Measurements from ENCODE around the gene HOXC6. TPM values are rescaled to one million over a fixed set of nuclear protein-coding genes. Genes with fewer than 3 reads are reported as not detected.

The HOXC6 gene
- total RNA-seq, 1 donor from 2014 or later, result 0.32 TPM

DNA sequence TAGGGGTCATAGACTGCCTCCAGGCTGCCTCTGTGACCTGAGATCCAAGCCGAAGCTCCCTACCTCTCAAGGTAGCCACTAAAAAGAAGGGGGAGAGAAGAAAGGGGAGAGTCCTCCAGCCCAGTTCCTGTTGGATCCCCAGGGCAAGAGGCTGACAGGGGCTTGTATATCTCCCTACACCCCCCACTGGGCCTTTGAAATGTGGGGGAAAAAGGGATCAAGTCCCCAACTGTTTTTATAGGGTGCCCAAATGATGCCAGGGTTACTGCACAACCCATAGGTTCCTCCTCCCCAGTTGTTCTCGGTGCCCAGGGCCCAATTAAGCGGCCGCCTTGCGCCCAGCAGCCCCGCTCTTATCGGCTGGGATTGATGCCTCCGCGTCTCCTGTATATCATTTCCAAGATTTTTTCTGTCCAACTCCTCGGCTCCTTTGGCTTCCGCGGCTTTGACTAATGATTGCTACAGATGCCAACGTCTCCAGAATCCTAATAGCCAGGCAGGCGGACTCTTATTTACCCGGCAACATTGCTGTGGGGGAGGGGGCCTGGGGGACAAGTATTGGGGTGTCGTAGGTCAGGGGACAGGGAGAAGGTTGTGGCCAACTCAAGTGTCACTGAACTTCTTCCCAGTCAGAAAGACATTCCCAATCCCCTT, 17.8 kb downstream of the HOXC6 start:
- H3K27ac Mint-ChIP-seq (ENCODE audit: unreplicated experiment), result no peak overlapping the region
- H3K9me3 Mint-ChIP-seq (ENCODE audit: unreplicated experiment), result peaks cover 7% of the 10 kb centered on the region
- peaks cover 38% of the 10 kb centered on the region for H3K27me3 Mint-ChIP-seq (ENCODE audit: unreplicated experiment)
- TF ChIP-seq, protein P1, sequence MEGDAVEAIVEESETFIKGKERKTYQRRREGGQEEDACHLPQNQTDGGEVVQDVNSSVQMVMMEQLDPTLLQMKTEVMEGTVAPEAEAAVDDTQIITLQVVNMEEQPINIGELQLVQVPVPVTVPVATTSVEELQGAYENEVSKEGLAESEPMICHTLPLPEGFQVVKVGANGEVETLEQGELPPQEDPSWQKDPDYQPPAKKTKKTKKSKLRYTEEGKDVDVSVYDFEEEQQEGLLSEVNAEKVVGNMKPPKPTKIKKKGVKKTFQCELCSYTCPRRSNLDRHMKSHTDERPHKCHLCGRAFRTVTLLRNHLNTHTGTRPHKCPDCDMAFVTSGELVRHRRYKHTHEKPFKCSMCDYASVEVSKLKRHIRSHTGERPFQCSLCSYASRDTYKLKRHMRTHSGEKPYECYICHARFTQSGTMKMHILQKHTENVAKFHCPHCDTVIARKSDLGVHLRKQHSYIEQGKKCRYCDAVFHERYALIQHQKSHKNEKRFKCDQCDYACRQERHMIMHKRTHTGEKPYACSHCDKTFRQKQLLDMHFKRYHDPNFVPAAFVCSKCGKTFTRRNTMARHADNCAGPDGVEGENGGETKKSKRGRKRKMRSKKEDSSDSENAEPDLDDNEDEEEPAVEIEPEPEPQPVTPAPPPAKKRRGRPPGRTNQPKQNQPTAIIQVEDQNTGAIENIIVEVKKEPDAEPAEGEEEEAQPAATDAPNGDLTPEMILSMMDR (IDR thresholded peaks at IDR 0.05; ENCODE audit: partially characterized antibody, unreplicated experiment), result no peak
- no peaks in the 10 kb centered on the region for H3K36me3 Mint-ChIP-seq (ENCODE audit: unreplicated experiment)
- peaks cover 9% of the 10 kb centered on the region for H3K4me1 Mint-ChIP-seq (ENCODE audit: low read depth, unreplicated experiment)
- DNase-seq, result no peak
- no peak overlapping the region for H3K4me3 Mint-ChIP-seq (ENCODE audit: unreplicated experiment)

DNA sequence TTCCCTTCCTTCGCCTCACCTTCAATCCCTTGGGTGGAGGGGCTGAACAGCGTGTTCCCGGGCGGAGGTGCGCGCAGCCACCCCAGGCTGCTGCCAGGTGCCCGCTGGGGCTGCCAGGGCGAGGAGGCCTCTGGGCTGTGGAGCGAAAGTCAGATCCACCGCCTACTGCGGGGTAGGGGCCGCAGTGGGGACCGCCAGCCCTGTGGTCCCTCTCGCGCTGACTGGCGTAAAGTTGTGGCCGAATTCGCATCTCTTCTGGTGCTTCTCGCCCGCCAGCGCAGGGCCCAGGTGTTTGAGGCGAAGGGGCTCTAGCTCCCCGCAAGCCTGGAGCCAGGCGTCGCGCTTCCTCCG, 18.5 kb downstream of the HOXC6 start:
- Mint-ChIP-seq H3K9me3 (ENCODE audit: unreplicated experiment) (peaks cover 7% of the 10 kb centered on the region), H3K27me3 (ENCODE audit: unreplicated experiment) (peaks cover 40% of the 10 kb centered on the region), H3K4me1 (ENCODE audit: low read depth, unreplicated experiment) (peaks cover 9% of the 10 kb centered on the region), H3K27ac (ENCODE audit: unreplicated experiment) (no peak overlapping the region), H3K4me3 (ENCODE audit: unreplicated experiment) (no peak overlapping the region), H3K36me3 (ENCODE audit: unreplicated experiment) (no peaks in the 10 kb centered on the region)
- no peak for DNase-seq
- TF ChIP-seq, protein P1 (IDR thresholded peaks at IDR 0.05; ENCODE audit: partially characterized antibody, unreplicated experiment), result no peak

DNA sequence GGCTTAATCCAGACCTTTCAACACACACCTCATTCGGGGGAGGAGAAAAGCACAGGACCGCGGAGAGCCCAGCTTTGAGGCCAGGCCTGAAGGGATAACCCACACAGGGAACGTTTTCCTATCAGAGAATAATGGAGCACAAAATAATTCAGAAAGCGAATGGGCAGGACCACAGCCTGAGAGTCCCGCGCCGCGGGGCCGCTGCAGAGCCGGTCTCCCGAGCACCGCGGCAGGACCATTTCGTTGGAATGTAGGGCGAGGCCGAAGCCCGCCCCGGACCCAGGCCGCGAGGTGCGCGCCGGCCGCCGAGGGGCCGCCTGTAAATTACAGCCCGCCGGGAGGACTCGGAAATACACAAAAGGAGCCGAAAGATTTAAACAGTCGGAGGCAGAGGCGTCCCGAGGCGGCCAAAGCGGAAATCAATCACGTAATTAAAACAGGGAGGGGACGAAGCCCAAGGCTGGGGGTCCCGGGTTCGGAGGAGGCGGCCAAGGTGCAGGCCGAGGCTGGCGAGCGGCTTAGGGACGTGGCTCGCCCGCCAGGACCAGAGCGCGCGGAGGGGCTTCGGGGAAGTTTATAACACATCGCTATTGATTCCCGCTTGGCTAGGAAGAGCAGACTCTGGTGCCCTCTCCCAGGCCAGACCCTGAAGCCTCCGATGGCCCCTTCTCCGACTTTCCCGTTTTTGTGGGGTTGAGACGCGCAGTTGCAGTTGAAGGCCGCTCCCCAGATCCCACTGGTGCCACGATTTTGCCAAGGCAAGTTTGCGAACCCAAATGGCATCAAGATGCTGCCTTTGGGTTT, 19.1 kb downstream of the HOXC6 start:
- TF ChIP-seq, protein P1 (IDR thresholded peaks at IDR 0.05; ENCODE audit: partially characterized antibody, unreplicated experiment), result no peak
- Mint-ChIP-seq H3K27ac (ENCODE audit: unreplicated experiment) (no peak overlapping the region), H3K4me3 (ENCODE audit: unreplicated experiment) (no peak overlapping the region), H3K9me3 (ENCODE audit: unreplicated experiment) (peaks cover 7% of the 10 kb centered on the region), H3K36me3 (ENCODE audit: unreplicated experiment) (no peaks in the 10 kb centered on the region), H3K4me1 (ENCODE audit: low read depth, unreplicated experiment) (peaks cover 9% of the 10 kb centered on the region), H3K27me3 (ENCODE audit: unreplicated experiment) (peaks cover 40% of the 10 kb centered on the region)
- DNase-seq, result no peak

DNA sequence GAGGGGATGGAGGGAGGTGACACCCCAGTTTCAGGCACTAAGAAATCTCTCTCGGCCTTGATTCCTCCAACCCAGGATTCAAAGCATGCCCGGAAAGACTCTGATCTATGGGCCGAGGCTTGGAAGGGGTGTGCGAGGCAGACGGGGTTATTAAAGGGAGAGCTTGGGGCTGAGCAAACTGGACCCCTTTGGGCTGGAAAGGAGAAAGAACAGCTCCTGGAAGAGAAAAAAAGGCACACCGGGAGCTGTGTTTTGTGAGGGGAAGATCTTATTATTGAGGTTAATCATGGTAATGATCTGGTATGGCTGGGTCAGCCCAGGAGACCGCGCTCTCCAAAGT, 19.7 kb downstream of the HOXC6 start:
- Mint-ChIP-seq H3K4me1 (ENCODE audit: low read depth, unreplicated experiment) (peaks cover 9% of the 10 kb centered on the region), H3K27me3 (ENCODE audit: unreplicated experiment) (peaks cover 44% of the 10 kb centered on the region), H3K9me3 (ENCODE audit: unreplicated experiment) (peaks cover 5% of the 10 kb centered on the region), H3K36me3 (ENCODE audit: unreplicated experiment) (no peaks in the 10 kb centered on the region), H3K27ac (ENCODE audit: unreplicated experiment) (no peak overlapping the region), H3K4me3 (ENCODE audit: unreplicated experiment) (no peak overlapping the region)
- DNase-seq, result no peak
- TF ChIP-seq, protein P1 (IDR thresholded peaks at IDR 0.05; ENCODE audit: partially characterized antibody, unreplicated experiment), result no peak
